Activated CD4-positive, alpha-beta T cell treated with anti-CD3 and anti-CD28 coated beads for 36 hours (primary cell): Measurements from ENCODE around the gene GPSM1. TPM values are rescaled to one million over a fixed set of nuclear protein-coding genes. Genes with fewer than 3 reads are reported as not detected.
A peak's percentile ranks its signal among the peaks of the same experiment; 100 is the strongest.

Experiments used
- ATAC-seq: fragments of 200-7000 bp; cut with Tn5 transposase; one replicate; pipeline ENCODE4 v1.10.0; 2021; ENCODE audit warnings: mild to moderate bottlenecking, moderate library complexity
- CTCF ChIA-PET: fragments of 350-600 bp; sonication (Branson Sonifier 250); formaldehyde crosslinking; loops from one replicate; lab custom pipeline; 2021; ENCODE audit warnings: antibody characterized with exemption; lab: Charles Lee
- POLR2A ChIA-PET: fragments of 350-600 bp; sonication (Branson Sonifier 250); formaldehyde crosslinking; loops from one replicate; lab custom pipeline; 2021; ENCODE audit warnings: antibody characterized with exemption, inconsistent platforms; lab: Charles Lee
- DNase-seq: peaks from one replicate; pipeline ENCODE4 v3.0.0-alpha.2; 2020
- H3K27ac Mint-ChIP-seq: one replicate; pipeline ENCODE4 v1.8.0; 2021; ENCODE audit warnings: mixed read lengths
- H3K27me3 Mint-ChIP-seq: one replicate; pipeline ENCODE4 v1.8.0; 2021; ENCODE audit warnings: mixed read lengths
- H3K36me3 Mint-ChIP-seq: one replicate; pipeline ENCODE4 v1.8.0; 2021; ENCODE audit warnings: low read depth, mixed read lengths
- H3K4me1 Mint-ChIP-seq: one replicate; pipeline ENCODE4 v1.8.0; 2021; ENCODE audit warnings: mixed read lengths
- H3K4me3 Mint-ChIP-seq: one replicate; pipeline ENCODE4 v1.8.0; 2021; ENCODE audit warnings: mild to moderate bottlenecking, moderate library complexity, mixed read lengths
- H3K9me3 Mint-ChIP-seq: one replicate; pipeline ENCODE4 v1.8.0; 2021; ENCODE audit warnings: low read depth, mixed read lengths
- intact Hi-C, 2 experiments: fragments of 100-400 bp; cut with DNase I in 1 of 2; cut with micrococcal nuclease in 1 of 2; formaldehyde crosslinking; loops; one replicate each; pipeline versions ENCODE4 v1.14.2 to v1.15.1; 2022 to 2024; cut with DNase I, micrococcal nuclease
- total RNA-seq, 2 experiments: library from RNA; stranded (reverse); gene quantifications; one replicate each; pipeline ENCODE4 v1.2.3, GENCODE V29; 2021

GPSM1 gene
- total RNA-seq, 2 experiments from 2014 or later: 9.6 to 10.8 TPM

- Mint-ChIP-seq H3K4me3 (no peak overlapping the region), H3K4me1 (peaks cover 2% of the 10 kb centered on the region), H3K27me3 (no peaks in the 10 kb centered on the region), H3K9me3 (no peaks in the 10 kb centered on the region), H3K36me3 (no peaks in the 10 kb centered on the region), H3K27ac (no peak overlapping the region)
- intact Hi-C loops: no loop called here
- ChIA-PET POLR2A (no interaction called here), CTCF (interaction anchor here (0.5 to 0.6 kb wide), 2 partner anchors 33 to 47 kb away, joined by 3 read pairs; no protein-coding TSS in a partner anchor)
- ATAC-seq (no peak), DNase-seq (no peak)
These were observed 4.5 kb upstream of the GPSM1 start for GRCh38 chr9:136322756-136323330.

GRCh38 chr9:136323371-136323789 lies 4.0 kb upstream of the GPSM1 start:
- POLR2A ChIA-PET: no interaction called here
- H3K9me3 Mint-ChIP-seq: no peaks in the 10 kb centered on the region
- ATAC-seq: no peak
- intact Hi-C loops: no loop called here
- H3K4me1 Mint-ChIP-seq: peaks cover 2% of the 10 kb centered on the region
- H3K27me3 Mint-ChIP-seq: no peaks in the 10 kb centered on the region
- CTCF ChIA-PET: interaction anchor here (0.6 to 0.9 kb wide), 2 partner anchors 34 to 40 kb away, joined by 3 read pairs; no protein-coding TSS in a partner anchor
- no peak overlapping the region for H3K27ac Mint-ChIP-seq
- H3K36me3 Mint-ChIP-seq: no peaks in the 10 kb centered on the region
- no peak overlapping the region for H3K4me3 Mint-ChIP-seq
- no peak for DNase-seq

- Mint-ChIP-seq H3K9me3 (no peaks in the 10 kb centered on the region), H3K36me3 (no peaks in the 10 kb centered on the region), H3K4me1 (peaks cover 6% of the 10 kb centered on the region), H3K27ac (no peak overlapping the region), H3K4me3 (no peak overlapping the region), H3K27me3 (no peaks in the 10 kb centered on the region)
- DNase-seq (no peak), ATAC-seq (no peak)
- intact Hi-C loops: loop anchor here in 1 of 2 experiments (5.0 kb wide), 1 partner anchor 38 kb away; the partner anchor contains the start of gene DNLZ
- ChIA-PET CTCF (interaction anchor here (0.6 kb wide), 1 partner anchor 13 kb away, joined by 4 read pairs; no protein-coding TSS in a partner anchor), POLR2A (no interaction called here)
These were observed 2.6 kb upstream of the GPSM1 start for GRCh38 chr9:136324501-136325300.

GRCh38 chr9:136325358-136325757 lies 2.0 kb upstream of the GPSM1 start:
- no peaks in the 10 kb centered on the region for H3K9me3 Mint-ChIP-seq
- no peak overlapping the region for H3K4me3 Mint-ChIP-seq
- intact Hi-C loops: loop anchor here in 1 of 2 experiments (5.0 kb wide), 1 partner anchor 37 kb away; the partner anchor contains the start of gene DNLZ
- CTCF ChIA-PET: interaction anchor here (0.6 kb wide), 2 partner anchors 14 to 831 kb away, joined by 3 to 4 read pairs; no protein-coding TSS in a partner anchor
- ATAC-seq (no peak), DNase-seq (no peak)
- POLR2A ChIA-PET: no interaction called here
- peaks cover 6% of the 10 kb centered on the region for H3K4me1 Mint-ChIP-seq
- no peaks in the 10 kb centered on the region for H3K27me3 Mint-ChIP-seq
- H3K27ac Mint-ChIP-seq: no peak overlapping the region
- H3K36me3 Mint-ChIP-seq: no peaks in the 10 kb centered on the region

GRCh38 chr9:136326061-136326760 lies 1.1 kb upstream of the GPSM1 start:
- H3K9me3 Mint-ChIP-seq: no peaks in the 10 kb centered on the region
- no peak overlapping the region for H3K4me3 Mint-ChIP-seq
- ChIA-PET POLR2A (no interaction called here), CTCF (interaction anchor here (0.8 kb wide), 1 partner anchor 301 kb away, joined by 4 read pairs; no protein-coding TSS in a partner anchor)
- ATAC-seq (no peak), DNase-seq (no peak)
- no peaks in the 10 kb centered on the region for H3K36me3 Mint-ChIP-seq
- intact Hi-C loops: loop anchor here in 1 of 2 experiments (5.0 kb wide), 1 partner anchor 36 kb away; the partner anchor contains the start of gene DNLZ
- H3K27ac Mint-ChIP-seq: no peak overlapping the region
- peaks cover 6% of the 10 kb centered on the region for H3K4me1 Mint-ChIP-seq
- no peaks in the 10 kb centered on the region for H3K27me3 Mint-ChIP-seq

- peaks cover 6% of the 10 kb centered on the region for H3K4me1 Mint-ChIP-seq
- POLR2A ChIA-PET: no interaction called here
- ATAC-seq (peak; percentile 4), DNase-seq (no peak)
- H3K4me3 Mint-ChIP-seq: peak overlapping the region; percentile 54
- no peaks in the 10 kb centered on the region for H3K27me3 Mint-ChIP-seq
- H3K36me3 Mint-ChIP-seq: no peaks in the 10 kb centered on the region
- intact Hi-C loops: loop anchor here (1.0 to 5.0 kb wide), 2 partner anchors 35 to 36 kb away; partner anchors contain the start of gene DNLZ (in 2 of the 2)
- CTCF ChIA-PET: no interaction called here
- H3K27ac Mint-ChIP-seq: no peak overlapping the region
- no peaks in the 10 kb centered on the region for H3K9me3 Mint-ChIP-seq
These were observed 507 bp upstream of the GPSM1 start for GRCh38 chr9:136326761-136327303.

- ATAC-seq: peak; percentile 31
- Mint-ChIP-seq H3K9me3 (no peaks in the 10 kb centered on the region), H3K27ac (no peak overlapping the region), H3K4me1 (peaks cover 6% of the 10 kb centered on the region), H3K27me3 (no peaks in the 10 kb centered on the region), H3K4me3 (peak overlapping the region; percentile 59), H3K36me3 (no peaks in the 10 kb centered on the region)
- DNase-seq: peak; percentile 38
- ChIA-PET POLR2A (no interaction called here), CTCF (interaction anchor here (1.0 kb wide), 1 partner anchor 15 kb away, joined by 3 read pairs; no protein-coding TSS in a partner anchor)
- intact Hi-C loops: loop anchor here in 1 of 2 experiments (5.0 kb wide), 1 partner anchor 34 kb away; the partner anchor contains the start of gene DNLZ
These were observed 777 bp downstream of the GPSM1 start for GRCh38 chr9:136328011-136328621.

- no peaks in the 10 kb centered on the region for H3K9me3 Mint-ChIP-seq
- peaks cover 4% of the 10 kb centered on the region for H3K4me1 Mint-ChIP-seq
- intact Hi-C loops: loop anchor here in 1 of 2 experiments (5.0 kb wide), 1 partner anchor 34 kb away; the partner anchor contains the start of gene DNLZ
- no peaks in the 10 kb centered on the region for H3K27me3 Mint-ChIP-seq
- ChIA-PET CTCF (interaction anchor here (1.0 kb wide), 1 partner anchor 16 kb away, joined by 3 read pairs; no protein-coding TSS in a partner anchor), POLR2A (no interaction called here)
- H3K4me3 Mint-ChIP-seq: peak overlapping the region; percentile 59
- no peak for DNase-seq
- no peak for ATAC-seq
- no peak overlapping the region for H3K27ac Mint-ChIP-seq
- no peaks in the 10 kb centered on the region for H3K36me3 Mint-ChIP-seq
These were observed 1.3 kb downstream of the GPSM1 start for GRCh38 chr9:136328622-136329041.

GRCh38 chr9:136329211-136329627 lies 1.9 kb downstream of the GPSM1 start:
- Mint-ChIP-seq H3K27ac (no peak overlapping the region), H3K27me3 (no peaks in the 10 kb centered on the region), H3K4me3 (no peak overlapping the region), H3K36me3 (no peaks in the 10 kb centered on the region), H3K9me3 (no peaks in the 10 kb centered on the region), H3K4me1 (peaks cover 4% of the 10 kb centered on the region)
- ChIA-PET POLR2A (no interaction called here), CTCF (interaction anchor here (1.0 kb wide), 1 partner anchor 16 kb away, joined by 3 read pairs; no protein-coding TSS in a partner anchor)
- no peak for DNase-seq
- intact Hi-C loops: loop anchor here in 1 of 2 experiments (5.0 kb wide), 1 partner anchor 33 kb away; the partner anchor contains the start of gene DNLZ
- ATAC-seq: no peak

- POLR2A ChIA-PET: no interaction called here
These were observed 2.5 kb downstream of the GPSM1 start for GRCh38 chr9:136329636-136330405.

More at GRCh38 chr9:136329636-136330405, 2.5 kb downstream of the GPSM1 start:
- H3K9me3 Mint-ChIP-seq: no peaks in the 10 kb centered on the region
- intact Hi-C loops: loop anchor here in 1 of 2 experiments (5.0 kb wide), 1 partner anchor 32 kb away; the partner anchor contains the start of gene DNLZ
- no peak for DNase-seq
- no peak overlapping the region for H3K27ac Mint-ChIP-seq
- no peak overlapping the region for H3K4me3 Mint-ChIP-seq
- ATAC-seq: no peak
- H3K36me3 Mint-ChIP-seq: no peaks in the 10 kb centered on the region
- H3K4me1 Mint-ChIP-seq: peaks cover 4% of the 10 kb centered on the region
- H3K27me3 Mint-ChIP-seq: no peaks in the 10 kb centered on the region
- CTCF ChIA-PET: no interaction called here
